Coronary artery (tissue), 2 donors: ENCODE measurements around the gene E2F1.

Source experiments
- DNase-seq: peaks from one replicate; pipeline ENCODE4 v3.0.0-alpha.2; 2017; ENCODE audit warnings: low spot score
- H3K27ac ChIP-seq, 2 donors: fragments of 200-600 bp; sonication (generic); one replicate each; pipeline ENCODE4 v1.5.1; 2016 to 2019
- H3K4me3 ChIP-seq: fragments of 200-600 bp; sonication (generic); 2 replicates; pipeline ENCODE4 v1.5.1; 2016; ENCODE audit warnings: mild to moderate bottlenecking, moderate library complexity
- CTCF ChIP-seq: fragments of 200-600 bp; sonication (generic); IDR thresholded peaks from one replicate; pipeline ENCODE4 v1.5.1; 2019; ENCODE audit warnings: antibody characterized with exemption

The E2F1 gene

GRCh38 chr20:33679758-33680485 lies 6.3 kb downstream of the E2F1 start:
- TF ChIP-seq CTCF = no peak
- no peak overlapping the region for H3K4me3 ChIP-seq
- peak overlapping the region; percentile 27 to 57 for H3K27ac ChIP-seq
- DNase-seq = no peak

- H3K4me3 ChIP-seq = no peak overlapping the region
- TF ChIP-seq CTCF = no peak
- peak overlapping the region in 1 of 2 donors; percentile 61 for H3K27ac ChIP-seq
- DNase-seq = no peak
Observed at GRCh38 chr20:33677991-33678702, 8.0 kb downstream of the E2F1 start.

GRCh38 chr20:33676652-33677645 lies 9.2 kb downstream of the E2F1 start:
- Histone ChIP-seq H3K27ac (peak overlapping the region; percentile 23 to 95), H3K4me3 (no peak overlapping the region)
- no peak for TF ChIP-seq CTCF
- no peak for DNase-seq

DNA sequence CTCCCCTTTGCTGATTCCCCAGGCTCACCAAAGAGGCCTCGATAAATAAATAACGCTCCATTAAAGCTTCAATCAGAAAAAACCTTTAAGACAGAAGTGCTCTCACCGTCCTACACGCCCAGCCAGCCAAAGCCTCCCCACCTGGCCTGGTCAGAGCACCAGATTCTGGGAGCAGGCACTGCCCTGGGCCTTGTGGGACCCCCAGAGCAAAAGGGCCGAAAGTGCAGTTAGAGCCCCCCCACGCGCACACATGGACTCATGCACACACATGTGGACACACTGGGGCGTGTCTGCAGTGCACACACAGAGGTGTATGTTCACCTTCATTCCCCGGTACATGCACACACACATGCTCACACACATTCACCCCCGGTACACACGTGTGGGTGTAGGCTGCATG lies 10.1 kb downstream of the E2F1 start:
- Histone ChIP-seq H3K27ac (peak overlapping the region; percentile 95), H3K4me3 (no peak overlapping the region)
- no peak for DNase-seq
- TF ChIP-seq CTCF = no peak

DNA sequence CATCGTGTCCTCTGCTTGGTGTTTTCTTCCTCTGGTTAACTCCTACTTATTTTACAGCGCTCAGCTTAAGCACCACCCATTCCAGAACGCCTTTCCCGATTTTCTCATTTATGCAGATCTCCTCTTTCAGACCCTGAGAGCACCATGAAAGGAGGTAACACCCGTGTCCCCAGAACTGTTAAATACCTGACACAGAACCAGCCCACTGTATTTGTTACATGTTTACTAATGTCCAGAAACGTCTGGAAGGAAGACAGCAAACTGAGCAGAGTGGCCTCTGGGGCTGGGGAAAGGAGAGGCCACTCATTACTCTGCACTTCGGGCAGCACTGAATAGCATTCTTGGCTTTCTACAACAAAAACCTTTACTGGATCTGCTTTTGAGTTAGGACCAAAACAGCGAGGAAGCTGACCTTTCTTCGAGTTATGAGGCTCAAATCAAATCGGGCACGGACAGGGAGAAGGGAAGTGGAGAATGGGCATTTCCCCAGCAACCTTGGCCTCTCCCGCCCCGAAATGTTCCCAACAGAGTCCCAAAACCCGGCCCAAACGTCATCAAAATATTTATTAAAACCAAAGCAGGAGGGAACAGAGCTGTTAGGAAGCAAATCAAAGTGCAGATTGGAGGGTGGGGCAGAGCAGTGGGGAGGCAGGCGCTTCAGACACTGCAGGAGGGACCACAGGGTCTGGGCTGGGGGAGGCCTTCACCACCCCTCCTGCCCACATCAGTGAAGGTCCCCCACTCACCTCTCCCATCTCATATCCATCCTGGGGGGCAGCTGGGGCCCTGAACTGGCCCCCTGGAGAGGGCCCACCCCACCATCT lies 10.8 kb downstream of the E2F1 start:
- no peak for DNase-seq
- peak overlapping the region; percentile 95 for H3K27ac ChIP-seq

More for the DNA sequence above, 10.8 kb downstream of the E2F1 start:
- no peak for TF ChIP-seq CTCF
- H3K4me3 ChIP-seq = peak overlapping the region; percentile 87
